Activated CD8-positive, alpha-beta memory T cell treated with anti-CD3 and anti-CD28 coated beads, Interleukin-2, amount 50 U/mL, for 24 hours (primary cell): ENCODE data around the gene PAPPA.

Experiments
- DNase-seq: peaks from one replicate; pipeline ENCODE4 v3.0.0-alpha.2; 2020; ENCODE audit errors: extremely low read depth

PAPPA gene

DNA sequence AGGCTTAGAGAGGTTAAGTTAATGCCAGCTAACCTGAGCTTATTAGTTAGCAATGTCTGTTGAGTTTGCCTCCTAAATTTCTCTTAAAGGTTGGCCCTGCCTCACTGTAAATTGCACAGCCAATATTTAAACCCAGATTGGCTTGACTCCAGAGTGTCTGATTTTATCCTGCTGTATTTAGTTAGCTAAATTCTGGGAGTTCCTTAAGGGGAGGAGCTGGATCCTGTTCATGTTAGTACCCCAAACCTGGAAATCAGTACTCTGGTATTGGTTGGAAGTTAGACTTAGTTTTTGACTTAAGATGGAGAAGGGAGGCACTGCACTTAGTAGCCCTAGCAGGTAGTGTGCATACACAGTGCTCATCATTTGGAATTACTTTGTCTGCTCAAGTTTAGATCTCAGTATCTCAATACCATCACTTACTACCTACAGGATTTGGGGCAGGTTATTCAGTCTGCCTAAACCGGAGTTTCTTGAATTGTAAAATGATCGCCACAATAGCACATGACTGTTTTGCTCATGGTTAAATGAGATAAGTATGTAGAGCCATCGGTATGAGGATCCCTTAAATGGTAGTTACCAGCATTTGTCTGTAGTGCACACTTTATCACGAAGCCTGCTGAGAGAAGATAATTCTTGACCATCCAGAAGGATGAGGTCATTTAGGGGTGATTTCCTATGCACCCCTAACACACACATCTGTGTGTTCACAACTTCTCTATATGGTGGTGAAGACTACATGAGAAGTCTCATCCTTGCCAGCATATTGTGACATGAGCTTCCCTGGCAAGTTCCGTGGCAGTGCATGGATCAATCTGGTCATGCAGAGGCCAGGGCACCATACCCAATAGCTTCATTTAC, 268.8 kb downstream of the PAPPA start:
- DNase-seq: no peak

DNA sequence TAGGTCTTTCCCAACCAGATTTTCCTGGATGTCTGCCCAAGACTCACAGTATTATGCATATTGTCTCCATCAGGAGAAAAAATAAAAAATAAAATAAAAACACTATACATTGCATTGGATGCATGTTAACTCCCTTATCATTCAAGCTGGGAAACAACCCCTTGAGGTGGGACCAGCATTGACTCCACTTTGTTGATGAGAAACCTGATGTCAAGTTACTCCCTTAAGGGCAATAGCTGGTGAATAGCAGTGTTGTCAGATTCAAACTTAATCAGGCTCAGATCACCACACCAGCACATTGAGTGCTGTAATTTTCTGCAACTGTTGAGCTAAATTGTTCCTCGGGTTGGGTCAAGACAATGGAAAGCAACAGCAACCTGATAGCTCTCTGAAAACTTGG, 269.6 kb downstream of the PAPPA start:
- no peak for DNase-seq

DNA sequence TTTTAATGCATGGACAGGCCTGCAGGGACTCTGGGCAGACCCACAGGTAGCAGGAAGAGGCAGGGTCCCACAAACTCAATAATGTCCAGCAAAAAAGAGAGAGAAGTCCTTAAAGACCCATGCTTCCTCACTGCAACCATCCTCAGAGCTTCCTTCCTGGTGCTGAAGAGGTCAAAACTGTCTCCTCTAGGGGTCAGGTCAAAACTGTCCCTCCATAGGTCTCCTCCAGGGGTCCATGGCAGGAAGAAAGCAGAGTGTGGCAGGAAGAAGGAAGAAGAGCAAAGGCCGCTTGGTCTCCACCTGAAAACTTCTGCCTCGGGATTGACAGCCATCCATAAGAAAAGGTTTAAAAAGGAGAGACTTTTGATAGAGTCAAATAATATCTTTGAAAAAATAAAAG, 271.7 kb downstream of the PAPPA start:
- DNase-seq: no peak

DNA sequence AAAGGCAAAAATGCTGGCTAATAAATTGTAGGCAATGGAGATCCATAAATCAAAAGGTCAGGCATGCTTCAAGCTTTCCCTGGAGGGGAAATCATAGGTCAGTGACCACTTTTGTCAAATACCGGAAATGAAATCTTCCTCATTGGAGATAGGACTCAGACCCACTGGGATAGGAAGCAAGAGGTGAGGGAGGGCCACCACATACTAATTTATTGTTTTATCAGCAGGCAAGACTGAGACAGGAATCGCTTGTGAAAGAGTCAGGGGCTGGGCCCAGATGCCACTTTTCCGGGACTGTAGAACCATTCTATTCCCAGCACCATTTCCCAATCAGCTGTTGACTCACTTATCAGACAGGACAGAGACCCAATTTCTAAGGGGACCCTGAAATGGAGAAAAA, 277.3 kb downstream of the PAPPA start:
- no peak for DNase-seq

- no peak for DNase-seq
These were observed 278.5 kb downstream of the PAPPA start for GRCh38 chr9:116432051-116432450.

- no peak for DNase-seq
These were observed 280.7 kb downstream of the PAPPA start for GRCh38 chr9:116434314-116434713.

DNA sequence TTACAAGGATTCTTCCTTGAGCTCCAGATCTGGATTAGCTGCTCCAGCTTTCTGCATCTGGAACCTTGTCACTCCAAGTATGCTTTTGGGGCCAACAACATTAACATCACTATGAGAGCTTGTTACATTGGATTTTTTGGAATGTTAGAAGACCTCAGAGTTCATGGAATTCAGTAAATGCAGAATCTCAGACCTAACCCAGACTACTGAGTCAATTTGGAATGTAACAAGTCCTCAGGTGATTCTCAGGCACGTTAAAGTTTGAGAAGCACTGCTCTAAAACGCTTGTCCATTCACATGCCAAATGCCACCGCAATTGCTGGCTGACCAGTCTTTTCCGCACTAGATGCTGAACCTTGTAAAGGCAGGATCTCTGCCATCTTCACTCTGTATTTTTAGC, 282.1 kb downstream of the PAPPA start:
- DNase-seq: no peak

- DNase-seq: no peak
These were observed 282.5 kb downstream of the PAPPA start for GRCh38 chr9:116436121-116436520.

- no peak for DNase-seq
These were observed 284.1 kb downstream of the PAPPA start for GRCh38 chr9:116437411-116438370.

GRCh38 chr9:116442528-116442927, 288.9 kb downstream of the PAPPA start:
- DNase-seq: no peak

GRCh38 chr9:116447934-116448333, 294.3 kb downstream of the PAPPA start:
- no peak for DNase-seq

GRCh38 chr9:116448431-116448830, 294.8 kb downstream of the PAPPA start:
- DNase-seq: no peak

DNA sequence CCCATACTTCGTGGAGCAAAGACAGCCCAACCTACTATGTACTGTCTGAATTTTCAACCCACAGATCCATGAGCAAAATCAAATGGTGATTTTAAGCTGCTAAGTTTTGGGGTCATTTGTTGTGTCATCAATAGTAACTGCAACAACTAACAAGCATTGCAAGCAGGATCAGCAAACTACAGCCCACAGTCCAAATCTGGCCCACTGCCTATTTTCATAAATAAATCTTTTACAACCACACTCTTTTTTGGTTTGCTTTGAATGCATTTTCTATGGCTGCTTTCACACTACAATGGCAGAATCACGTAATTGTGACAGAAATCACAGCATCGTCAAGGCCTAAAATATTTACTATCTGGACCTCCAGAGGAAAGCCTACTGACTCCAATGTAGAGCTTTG, 296.4 kb downstream of the PAPPA start:
- no peak for DNase-seq

DNA sequence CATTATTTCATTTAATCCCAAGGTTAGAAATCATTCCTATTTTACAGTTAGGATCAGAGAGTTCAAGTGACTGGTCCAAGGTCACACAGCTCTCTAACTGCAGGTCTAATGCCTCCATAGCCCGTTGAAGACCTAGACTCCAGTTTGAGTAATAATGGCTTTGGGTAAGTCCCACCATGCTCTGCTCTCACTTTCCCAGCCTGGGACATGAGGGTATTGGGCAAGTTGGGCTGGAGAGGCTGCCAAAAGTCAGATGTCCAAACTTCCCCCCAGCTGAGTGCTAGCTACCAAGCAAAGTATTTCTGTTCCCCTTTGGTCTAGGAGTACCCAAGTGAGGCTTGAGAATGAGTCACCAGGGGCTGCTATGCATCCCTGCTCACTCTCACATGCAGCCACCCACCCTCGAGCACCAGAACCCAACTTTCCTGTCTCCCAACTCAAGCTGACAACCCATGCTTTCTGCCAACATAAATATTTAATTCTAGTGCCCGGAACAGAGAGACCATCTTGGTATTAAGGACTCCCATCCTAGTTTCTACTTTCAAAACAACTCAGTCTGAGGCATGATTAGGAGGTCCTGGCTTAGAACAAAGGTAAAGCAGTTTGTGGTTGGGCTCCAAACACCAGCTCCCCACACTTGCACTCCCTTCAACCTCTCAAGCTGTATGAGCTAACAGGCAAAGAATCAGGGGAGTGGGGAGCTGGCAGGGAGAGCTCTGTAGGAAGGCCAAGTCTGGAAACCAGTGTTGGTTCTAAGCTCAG, 297.0 kb downstream of the PAPPA start:
- DNase-seq: no peak

GRCh38 chr9:116451500-116452115, 298.0 kb downstream of the PAPPA start:
- no peak for DNase-seq
